HG03060 (cell line): ENCODE results near the gene OR5K3.

Source experiments
- ATAC-seq: cut with Tn5 transposase; IDR thresholded peaks from one replicate; pipeline ENCODE4 v1.9.1; 2021; ENCODE audit warnings: low read depth, moderate number of reproducible peaks; ENCODE audit not compliant: unreplicated experiment

OR5K3 gene

GRCh38 chr3:98432575-98432974 is 42.1 kb downstream of the OR5K3 start:
- ATAC-seq: no peak

DNA sequence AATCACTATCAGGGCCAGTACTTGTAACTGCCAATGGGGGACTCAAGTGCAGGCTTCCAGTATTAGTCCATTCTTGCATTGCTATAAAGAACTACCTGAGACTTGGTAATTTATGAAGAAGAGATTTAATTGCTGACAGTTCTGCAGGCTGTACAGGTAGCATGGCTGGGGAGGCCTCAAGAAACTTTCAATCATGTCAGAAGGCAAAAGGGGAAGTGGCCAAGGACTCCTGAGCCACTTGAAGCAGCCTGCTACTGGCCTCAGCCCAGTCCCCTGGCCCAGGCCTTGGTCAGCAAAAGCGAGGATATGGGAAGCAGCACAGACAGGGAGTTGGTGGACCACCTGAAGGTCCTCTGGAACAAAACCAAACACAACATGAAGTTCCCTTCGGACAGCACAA is 43.3 kb downstream of the OR5K3 start:
- ATAC-seq: no peak

DNA sequence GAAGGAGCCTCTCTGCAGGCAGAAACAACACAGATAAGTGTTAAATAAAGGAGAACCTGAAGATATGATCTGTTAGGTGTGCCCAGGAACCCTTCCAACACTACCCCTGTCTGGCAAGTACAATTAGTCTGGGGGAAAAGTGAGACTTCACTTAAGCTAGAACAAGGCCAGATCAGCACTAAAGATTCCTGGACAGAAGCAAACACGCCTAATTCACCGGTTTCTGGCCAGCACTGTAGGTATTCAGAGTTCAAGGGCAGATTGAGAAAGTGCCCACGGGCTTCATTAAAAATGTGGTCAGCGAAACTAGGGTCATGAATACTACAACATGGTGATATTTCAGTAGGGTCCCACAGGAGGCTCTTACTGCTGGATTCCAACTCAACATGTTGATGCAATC is 43.9 kb downstream of the OR5K3 start:
- ATAC-seq: no peak

DNA sequence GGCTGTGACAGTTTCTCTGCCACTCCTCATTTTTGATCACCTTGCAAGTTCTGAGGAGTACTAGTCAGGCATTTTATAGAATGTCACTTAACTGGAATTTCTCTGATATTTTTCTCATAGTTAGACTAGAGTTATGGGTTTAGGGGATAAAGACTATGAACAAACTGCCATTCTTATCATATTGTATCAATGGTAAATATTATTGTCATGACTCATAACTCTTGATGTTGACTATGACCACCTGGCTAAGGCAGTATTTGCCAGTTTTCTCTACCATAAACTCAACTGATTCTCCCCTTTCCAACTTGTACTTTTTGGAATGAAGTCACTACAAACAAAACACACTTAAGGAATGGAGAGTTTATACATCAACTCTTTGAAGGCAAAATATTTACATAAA is 49.8 kb downstream of the OR5K3 start:
- no peak for ATAC-seq
